Measurements from ENCODE around the gene TRO.

TRO gene, protein sequence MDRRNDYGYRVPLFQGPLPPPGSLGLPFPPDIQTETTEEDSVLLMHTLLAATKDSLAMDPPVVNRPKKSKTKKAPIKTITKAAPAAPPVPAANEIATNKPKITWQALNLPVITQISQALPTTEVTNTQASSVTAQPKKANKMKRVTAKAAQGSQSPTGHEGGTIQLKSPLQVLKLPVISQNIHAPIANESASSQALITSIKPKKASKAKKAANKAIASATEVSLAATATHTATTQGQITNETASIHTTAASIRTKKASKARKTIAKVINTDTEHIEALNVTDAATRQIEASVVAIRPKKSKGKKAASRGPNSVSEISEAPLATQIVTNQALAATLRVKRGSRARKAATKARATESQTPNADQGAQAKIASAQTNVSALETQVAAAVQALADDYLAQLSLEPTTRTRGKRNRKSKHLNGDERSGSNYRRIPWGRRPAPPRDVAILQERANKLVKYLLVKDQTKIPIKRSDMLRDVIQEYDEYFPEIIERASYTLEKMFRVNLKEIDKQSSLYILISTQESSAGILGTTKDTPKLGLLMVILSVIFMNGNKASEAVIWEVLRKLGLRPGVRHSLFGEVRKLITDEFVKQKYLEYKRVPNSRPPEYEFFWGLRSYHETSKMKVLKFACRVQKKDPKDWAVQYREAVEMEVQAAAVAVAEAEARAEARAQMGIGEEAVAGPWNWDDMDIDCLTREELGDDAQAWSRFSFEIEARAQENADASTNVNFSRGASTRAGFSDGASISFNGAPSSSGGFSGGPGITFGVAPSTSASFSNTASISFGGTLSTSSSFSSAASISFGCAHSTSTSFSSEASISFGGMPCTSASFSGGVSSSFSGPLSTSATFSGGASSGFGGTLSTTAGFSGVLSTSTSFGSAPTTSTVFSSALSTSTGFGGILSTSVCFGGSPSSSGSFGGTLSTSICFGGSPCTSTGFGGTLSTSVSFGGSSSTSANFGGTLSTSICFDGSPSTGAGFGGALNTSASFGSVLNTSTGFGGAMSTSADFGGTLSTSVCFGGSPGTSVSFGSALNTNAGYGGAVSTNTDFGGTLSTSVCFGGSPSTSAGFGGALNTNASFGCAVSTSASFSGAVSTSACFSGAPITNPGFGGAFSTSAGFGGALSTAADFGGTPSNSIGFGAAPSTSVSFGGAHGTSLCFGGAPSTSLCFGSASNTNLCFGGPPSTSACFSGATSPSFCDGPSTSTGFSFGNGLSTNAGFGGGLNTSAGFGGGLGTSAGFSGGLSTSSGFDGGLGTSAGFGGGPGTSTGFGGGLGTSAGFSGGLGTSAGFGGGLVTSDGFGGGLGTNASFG (N-terminal part only)

GRCh38 chrX:54920610-54921426 is at the start of gene TRO:
TSS of gene TRO (plus strand) at chrX:54920824. CDS start at chrX:54922247, 1,423 bp downstream.
- Mint-ChIP-seq H3K4me3 (peak within 1 kb of the TSS; percentile 86), H3K4me1 (ENCODE audit: low read depth) (peaks cover 9% of the 10 kb centered on the region), H3K36me3 (ENCODE audit: low read depth) (no peaks in the 10 kb centered on the region), H3K27ac (peak within 1 kb of the TSS; percentile 63), H3K9me3 (no peaks in the 10 kb centered on the region), H3K27me3 (peaks cover 9% of the 10 kb centered on the region)

GRCh38 chrX:54885740-54886139 is 34.9 kb upstream of the TRO start:
- no peak overlapping the region for H3K27ac Mint-ChIP-seq
- no peaks in the 10 kb centered on the region for H3K9me3 Mint-ChIP-seq
- H3K4me1 Mint-ChIP-seq (ENCODE audit: low read depth): no peaks in the 10 kb centered on the region
- H3K27me3 Mint-ChIP-seq: no peaks in the 10 kb centered on the region
- H3K36me3 Mint-ChIP-seq (ENCODE audit: low read depth): no peaks in the 10 kb centered on the region
- no peak overlapping the region for H3K4me3 Mint-ChIP-seq

GRCh38 chrX:54891573-54891972 is 29.1 kb upstream of the TRO start:
- Mint-ChIP-seq H3K27ac (no peak overlapping the region), H3K36me3 (ENCODE audit: low read depth) (no peaks in the 10 kb centered on the region), H3K27me3 (no peaks in the 10 kb centered on the region), H3K4me1 (ENCODE audit: low read depth) (no peaks in the 10 kb centered on the region), H3K4me3 (no peak overlapping the region), H3K9me3 (no peaks in the 10 kb centered on the region)

GRCh38 chrX:54894159-54894558 is 26.5 kb upstream of the TRO start:
- no peaks in the 10 kb centered on the region for H3K4me1 Mint-ChIP-seq (ENCODE audit: low read depth)
- H3K27me3 Mint-ChIP-seq: no peaks in the 10 kb centered on the region
- no peak overlapping the region for H3K4me3 Mint-ChIP-seq
- no peaks in the 10 kb centered on the region for H3K9me3 Mint-ChIP-seq
- H3K27ac Mint-ChIP-seq: no peak overlapping the region
- no peaks in the 10 kb centered on the region for H3K36me3 Mint-ChIP-seq (ENCODE audit: low read depth)

GRCh38 chrX:54909941-54910340 is 10.7 kb upstream of the TRO start:
- Mint-ChIP-seq H3K36me3 (ENCODE audit: low read depth) (no peaks in the 10 kb centered on the region), H3K27ac (no peak overlapping the region), H3K4me1 (ENCODE audit: low read depth) (no peaks in the 10 kb centered on the region), H3K4me3 (no peak overlapping the region), H3K9me3 (peaks cover 12% of the 10 kb centered on the region), H3K27me3 (no peaks in the 10 kb centered on the region)

- peaks cover 9% of the 10 kb centered on the region for H3K27me3 Mint-ChIP-seq
- no peaks in the 10 kb centered on the region for H3K36me3 Mint-ChIP-seq (ENCODE audit: low read depth)
- no peaks in the 10 kb centered on the region for H3K9me3 Mint-ChIP-seq
- H3K4me1 Mint-ChIP-seq (ENCODE audit: low read depth): peaks cover 9% of the 10 kb centered on the region
- H3K27ac Mint-ChIP-seq: peak overlapping the region; percentile 45
- H3K4me3 Mint-ChIP-seq: peak overlapping the region; percentile 86
These were observed 900 bp downstream of the TRO start for GRCh38 chrX:54921427-54922021.

DNA sequence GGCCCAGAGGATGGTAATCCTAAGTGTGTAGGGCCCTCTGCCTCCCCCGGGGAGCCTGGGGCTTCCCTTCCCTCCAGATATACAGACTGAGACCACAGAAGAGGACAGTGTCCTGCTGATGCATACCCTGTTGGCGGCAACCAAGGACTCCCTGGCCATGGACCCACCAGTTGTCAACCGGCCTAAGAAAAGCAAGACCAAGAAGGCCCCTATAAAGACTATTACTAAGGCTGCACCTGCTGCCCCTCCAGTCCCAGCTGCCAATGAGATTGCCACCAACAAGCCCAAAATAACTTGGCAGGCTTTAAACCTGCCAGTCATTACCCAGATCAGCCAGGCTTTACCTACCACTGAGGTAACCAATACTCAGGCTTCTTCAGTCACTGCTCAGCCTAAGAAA is 1.9 kb downstream of the TRO start:
- Mint-ChIP-seq H3K27ac (no peak overlapping the region), H3K27me3 (peaks cover 9% of the 10 kb centered on the region), H3K4me1 (ENCODE audit: low read depth) (peaks cover 9% of the 10 kb centered on the region), H3K36me3 (ENCODE audit: low read depth) (no peaks in the 10 kb centered on the region), H3K9me3 (no peaks in the 10 kb centered on the region), H3K4me3 (no peak overlapping the region)

DNA sequence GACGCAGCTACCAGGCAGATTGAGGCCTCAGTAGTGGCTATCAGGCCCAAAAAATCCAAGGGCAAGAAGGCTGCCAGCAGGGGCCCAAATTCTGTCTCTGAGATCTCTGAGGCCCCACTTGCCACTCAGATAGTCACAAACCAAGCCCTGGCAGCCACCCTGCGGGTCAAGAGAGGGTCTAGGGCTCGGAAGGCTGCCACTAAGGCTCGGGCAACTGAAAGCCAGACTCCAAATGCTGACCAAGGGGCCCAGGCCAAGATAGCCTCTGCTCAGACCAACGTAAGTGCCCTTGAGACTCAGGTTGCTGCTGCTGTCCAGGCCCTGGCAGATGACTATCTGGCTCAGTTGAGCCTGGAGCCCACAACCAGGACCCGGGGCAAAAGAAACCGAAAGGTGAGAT is 2.8 kb downstream of the TRO start:
- no peaks in the 10 kb centered on the region for H3K36me3 Mint-ChIP-seq (ENCODE audit: low read depth)
- peaks cover 9% of the 10 kb centered on the region for H3K27me3 Mint-ChIP-seq
- no peak overlapping the region for H3K4me3 Mint-ChIP-seq
- no peaks in the 10 kb centered on the region for H3K9me3 Mint-ChIP-seq
- H3K27ac Mint-ChIP-seq: no peak overlapping the region
- peaks cover 9% of the 10 kb centered on the region for H3K4me1 Mint-ChIP-seq (ENCODE audit: low read depth)

GRCh38 chrX:54926978-54927377 is 6.4 kb downstream of the TRO start:
- Mint-ChIP-seq H3K36me3 (ENCODE audit: low read depth) (no peaks in the 10 kb centered on the region), H3K27me3 (no peaks in the 10 kb centered on the region), H3K27ac (no peak overlapping the region), H3K4me3 (no peak overlapping the region), H3K9me3 (no peaks in the 10 kb centered on the region), H3K4me1 (ENCODE audit: low read depth) (no peaks in the 10 kb centered on the region)

GRCh38 chrX:54928876-54929275 is 8.3 kb downstream of the TRO start:
- H3K4me1 Mint-ChIP-seq (ENCODE audit: low read depth): no peaks in the 10 kb centered on the region
- no peaks in the 10 kb centered on the region for H3K9me3 Mint-ChIP-seq
- H3K27ac Mint-ChIP-seq: no peak overlapping the region
- no peak overlapping the region for H3K4me3 Mint-ChIP-seq
- no peaks in the 10 kb centered on the region for H3K27me3 Mint-ChIP-seq
- H3K36me3 Mint-ChIP-seq (ENCODE audit: low read depth): no peaks in the 10 kb centered on the region

- no peak overlapping the region for H3K4me3 Mint-ChIP-seq
- no peak overlapping the region for H3K27ac Mint-ChIP-seq
- no peaks in the 10 kb centered on the region for H3K27me3 Mint-ChIP-seq
- H3K9me3 Mint-ChIP-seq: no peaks in the 10 kb centered on the region
- no peaks in the 10 kb centered on the region for H3K4me1 Mint-ChIP-seq (ENCODE audit: low read depth)
- no peaks in the 10 kb centered on the region for H3K36me3 Mint-ChIP-seq (ENCODE audit: low read depth)
These were observed 9.8 kb downstream of the TRO start for GRCh38 chrX:54930291-54931049.

GRCh38 chrX:54931107-54931506 is 10.5 kb downstream of the TRO start:
- H3K4me1 Mint-ChIP-seq (ENCODE audit: low read depth): no peaks in the 10 kb centered on the region
- no peak overlapping the region for H3K4me3 Mint-ChIP-seq
- no peaks in the 10 kb centered on the region for H3K36me3 Mint-ChIP-seq (ENCODE audit: low read depth)
- H3K27ac Mint-ChIP-seq: no peak overlapping the region
- no peaks in the 10 kb centered on the region for H3K27me3 Mint-ChIP-seq
- H3K9me3 Mint-ChIP-seq: no peaks in the 10 kb centered on the region

- H3K4me3 Mint-ChIP-seq: no peak overlapping the region
- no peaks in the 10 kb centered on the region for H3K9me3 Mint-ChIP-seq
- no peaks in the 10 kb centered on the region for H3K36me3 Mint-ChIP-seq (ENCODE audit: low read depth)
- no peaks in the 10 kb centered on the region for H3K27me3 Mint-ChIP-seq
- no peaks in the 10 kb centered on the region for H3K4me1 Mint-ChIP-seq (ENCODE audit: low read depth)
- no peak overlapping the region for H3K27ac Mint-ChIP-seq
These were observed 12.7 kb downstream of the TRO start for GRCh38 chrX:54933150-54933826.

Data from stimulated activated naive CD8-positive, alpha-beta T cell treated with anti-CD3 and anti-CD28 coated beads, Interleukin-15, Interleukin-2, amounts not matched to agents 100 ng/mL and 50 ng/mL, for 24 hours (primary cell).